Motor neuron (in vitro differentiated cells): ENCODE measurements around the gene NAT14. TPM values are rescaled to one million over a fixed set of nuclear protein-coding genes. Genes with fewer than 3 reads are reported as not detected.
"Not testable (repeated sequence)": the region's sequence is repeated elsewhere in the genome, so short reads cannot be mapped to it uniquely, and the experiment has no call there.

ENCODE experiments used
- ATAC-seq, 8 experiments: fragments of 200-7000 bp; cut with Tn5 transposase; replicated peaks in 6 of 8; 2 replicates each; pipeline ENCODE4 v1.8.0; 2021; ENCODE audit warnings: mild to moderate bottlenecking in 8 of 8, moderate library complexity in 8 of 8
- H3K27ac ChIP-seq, 2 donors: fragments of 250-450 bp; sonication (Bioruptor Pico); 2 replicates each; pipeline ENCODE4 v1.9.0; 2021; ENCODE audit warnings: antibody characterized with exemption in 2 of 2, mild to moderate bottlenecking in 2 of 2, moderate library complexity in 1 of 2
- H3K4me1 ChIP-seq, 2 donors: fragments of 250-450 bp; sonication (Bioruptor Pico); replicated peaks in 1 of 2; 2 replicates each; pipeline ENCODE4 v1.6.1; 2021; ENCODE audit warnings: antibody characterized with exemption in 2 of 2, mild to moderate bottlenecking in 2 of 2, moderate library complexity in 1 of 2
- H3K4me3 ChIP-seq, 5 donors: fragments of 250-450 bp; sonication (Bioruptor Pico); 2 replicates each; pipeline ENCODE4 v1.9.0; 2021; ENCODE audit warnings: antibody characterized with exemption in 5 of 5, mild to moderate bottlenecking in 5 of 5, moderate library complexity in 4 of 5
- WGBS, 10 experiments: fragments of 450-650 bp; shearing (Covaris generic); methylation state at CpG; one replicate each; pipeline ENCODE4 v1.0.0; 2022; 5-methylcytosine and 5-hydroxymethylcytosine counted together
- in situ Hi-C, 9 experiments: fragments of 400-800 bp; cut with MboI; loops; one replicate each; pipeline ENCODE4 v1.15.0; 2021; ENCODE audit warnings: low sequenced_read_pairs in 9 of 9, low pct_unique_long_range_greater_than_20kb in 2 of 9; ENCODE audit not compliant: unreplicated experiment in 9 of 9
- total RNA-seq, 8 experiments: library from RNA; unstranded; fragments of 300-600 nt; gene quantifications; 2 replicates each; pipeline versions ENCODE4 v1.2.3 to v1.2.4, GENCODE V29; 2022

Gene NAT14
- total RNA-seq, 8 experiments from 2014 or later, result 10.9 to 62.6 (median 48.2) TPM

DNA sequence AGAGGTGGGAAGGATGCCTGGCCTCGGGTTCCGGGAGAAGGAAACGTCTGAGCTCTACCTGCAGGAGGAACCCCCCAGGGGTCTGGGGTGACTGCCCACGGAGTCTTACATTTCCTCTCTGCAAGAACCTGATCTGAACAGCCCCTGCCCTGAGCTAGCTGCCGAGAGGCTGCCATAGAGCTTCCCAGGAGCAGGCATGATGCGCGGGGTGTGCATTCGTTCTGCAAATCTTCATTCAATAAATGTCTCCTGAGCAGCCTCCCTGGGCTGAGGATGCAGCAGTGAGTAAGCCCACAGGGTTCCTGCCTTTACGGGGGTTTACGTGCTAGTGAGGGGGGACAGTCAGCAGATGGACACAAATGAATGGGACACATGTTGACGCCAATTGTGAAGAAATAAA lies 40.3 kb upstream of the NAT14 start:
- H3K27ac ChIP-seq, result no peak overlapping the region
- in situ Hi-C loops, result loop anchor here in 1 of 9 experiments (25.0 kb wide), 1 partner anchor 307 kb away; the partner anchor contains the start of gene TNNT1
- WGBS, 10 experiments, result 14 to 75% (median 55%) methylated on average over 1 to 9 of the region's 11 CpGs; no CpG with 5 or more reads in 4 of the 10 experiments
- no peak overlapping the region for H3K4me3 ChIP-seq
- peaks cover 36 to 46% of the 10 kb centered on the region in 2 donors for H3K4me1 ChIP-seq
- ATAC-seq, result no peak

DNA sequence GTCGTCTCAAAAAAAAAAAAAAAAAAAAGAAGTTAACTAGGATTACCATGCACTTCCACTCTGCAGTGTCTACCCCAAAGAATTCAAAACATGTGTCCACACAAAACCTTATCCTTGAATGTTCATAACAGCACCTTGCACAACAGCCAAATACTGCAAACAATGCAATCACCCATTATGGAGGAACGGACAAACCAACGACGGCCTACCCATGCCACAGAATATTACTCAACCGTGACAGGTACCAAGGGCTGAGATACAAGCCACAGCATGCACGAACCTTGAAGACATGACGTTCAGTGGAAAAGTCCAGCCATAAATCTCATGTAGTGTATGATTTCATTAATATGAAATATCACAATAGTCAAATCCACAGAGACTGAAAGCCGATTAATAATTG lies 38.9 kb upstream of the NAT14 start:
- WGBS, 10 experiments, result 0 to 100% (median 56%) methylated on average over 1 to 8 of the region's 8 CpGs; no CpG with 5 or more reads in 2 of the 10 experiments
- Histone ChIP-seq H3K27ac (no peak overlapping the region), H3K4me1 (peaks cover 33 to 43% of the 10 kb centered on the region in 2 donors), H3K4me3 (no peak overlapping the region)
- in situ Hi-C loops, result loop anchor here in 1 of 9 experiments (25.0 kb wide), 1 partner anchor 309 kb away; the partner anchor contains the start of gene TNNT1
- ATAC-seq, result no peak

DNA sequence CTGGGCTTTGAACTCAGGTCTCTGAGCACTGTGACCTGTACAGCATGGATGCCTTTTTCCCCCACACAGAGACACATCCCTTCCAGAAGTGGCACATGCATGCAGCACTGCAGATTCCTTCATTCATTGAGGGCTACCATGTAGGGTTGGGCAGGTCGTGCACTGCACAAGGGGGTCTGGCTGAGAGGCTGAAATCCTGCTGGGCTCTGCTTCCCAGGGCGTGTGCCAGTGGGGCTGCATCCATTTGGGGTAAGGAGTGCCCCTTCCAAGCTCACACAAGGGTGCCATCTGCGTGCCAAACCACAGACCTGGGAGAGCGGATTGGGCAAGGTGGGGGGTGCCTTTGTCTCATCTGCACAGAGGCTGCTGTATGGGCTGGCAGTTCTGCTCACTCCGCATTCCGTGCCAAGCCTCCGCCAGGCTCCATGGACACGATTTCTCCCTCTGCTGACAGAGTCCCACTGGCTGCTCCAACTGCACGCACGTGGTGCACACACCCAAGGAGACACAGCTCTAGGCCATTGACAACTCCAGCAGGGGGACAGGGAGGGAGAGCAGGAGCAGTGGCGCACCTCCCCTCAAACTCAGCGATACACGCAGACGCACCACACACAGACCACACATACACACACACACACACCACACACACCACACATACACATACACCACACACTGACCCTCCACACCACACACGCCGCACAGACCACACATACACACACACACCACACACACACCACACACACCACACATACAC lies 37.4 kb upstream of the NAT14 start:
- peaks cover 19 to 28% of the 10 kb centered on the region in 2 donors for H3K4me1 ChIP-seq
- no peak overlapping the region for H3K27ac ChIP-seq
- 0 to 35% (median 9%) methylated on average over 1 to 6 of the region's 16 CpGs; no CpG with 5 or more reads in 4 of the 10 experiments for WGBS, 10 experiments
- no peak overlapping the region for H3K4me3 ChIP-seq
- in situ Hi-C loops, result loop anchor here in 1 of 9 experiments (25.0 kb wide), 1 partner anchor 310 kb away; the partner anchor contains the start of gene TNNT1
- peak; percentile 6 to 77 (median 56) for ATAC-seq

DNA sequence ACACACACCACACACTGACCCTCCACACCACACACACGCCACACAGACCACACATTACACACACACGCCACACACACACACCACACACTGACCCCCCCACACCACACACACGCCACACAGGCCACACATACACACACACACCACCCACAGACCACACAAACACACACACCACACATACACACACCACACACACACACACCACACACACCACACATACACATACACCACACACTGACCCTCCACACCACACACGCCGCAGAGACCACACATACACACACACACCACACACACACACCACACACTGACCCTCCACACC lies 36.9 kb upstream of the NAT14 start:
- not testable (repeated sequence) for H3K4me3 ChIP-seq, H3K27ac ChIP-seq, ATAC-seq
- 20 to 60% methylated on average over 1 to 3 of the region's 5 CpGs; no CpG with 5 or more reads in 8 of the 10 experiments for WGBS, 10 experiments
- in situ Hi-C loops, result loop anchor here in 1 of 9 experiments (25.0 kb wide), 1 partner anchor 311 kb away; the partner anchor contains the start of gene TNNT1
- peaks cover 19 to 24% of the 10 kb centered on the region in 2 donors for H3K4me1 ChIP-seq

DNA sequence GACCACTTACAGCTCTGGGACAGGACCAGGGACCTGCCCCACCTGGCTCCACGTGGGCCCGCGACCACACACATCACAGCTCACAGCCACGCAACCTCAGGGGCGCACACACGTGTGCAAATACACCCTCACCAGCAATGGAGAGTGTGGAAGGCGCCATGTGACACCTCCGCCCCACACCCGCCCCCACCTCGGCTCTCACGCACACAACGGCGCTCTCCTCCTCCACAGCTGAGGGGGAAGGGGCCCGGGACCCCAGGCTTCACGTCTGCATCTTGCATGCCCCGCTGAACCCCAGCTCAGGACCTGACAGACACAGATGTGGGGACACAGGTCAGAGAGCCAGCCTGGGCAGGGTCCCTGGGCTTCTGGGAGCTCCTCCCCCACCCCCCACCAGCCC lies 35.5 kb upstream of the NAT14 start:
- peak overlapping the region in 2 of 5 donors; percentile 13 to 20 for H3K4me3 ChIP-seq
- in situ Hi-C loops, result loop anchor here in 1 of 9 experiments (25.0 kb wide), 1 partner anchor 312 kb away; the partner anchor contains the start of gene TNNT1
- peaks cover 18 to 20% of the 10 kb centered on the region in 2 donors for H3K4me1 ChIP-seq
- H3K27ac ChIP-seq, result no peak overlapping the region
- ATAC-seq, result no peak
- 27 to 43% methylated on average over 3 to 7 of the region's 16 CpGs; no CpG with 5 or more reads in 8 of the 10 experiments for WGBS, 10 experiments

DNA sequence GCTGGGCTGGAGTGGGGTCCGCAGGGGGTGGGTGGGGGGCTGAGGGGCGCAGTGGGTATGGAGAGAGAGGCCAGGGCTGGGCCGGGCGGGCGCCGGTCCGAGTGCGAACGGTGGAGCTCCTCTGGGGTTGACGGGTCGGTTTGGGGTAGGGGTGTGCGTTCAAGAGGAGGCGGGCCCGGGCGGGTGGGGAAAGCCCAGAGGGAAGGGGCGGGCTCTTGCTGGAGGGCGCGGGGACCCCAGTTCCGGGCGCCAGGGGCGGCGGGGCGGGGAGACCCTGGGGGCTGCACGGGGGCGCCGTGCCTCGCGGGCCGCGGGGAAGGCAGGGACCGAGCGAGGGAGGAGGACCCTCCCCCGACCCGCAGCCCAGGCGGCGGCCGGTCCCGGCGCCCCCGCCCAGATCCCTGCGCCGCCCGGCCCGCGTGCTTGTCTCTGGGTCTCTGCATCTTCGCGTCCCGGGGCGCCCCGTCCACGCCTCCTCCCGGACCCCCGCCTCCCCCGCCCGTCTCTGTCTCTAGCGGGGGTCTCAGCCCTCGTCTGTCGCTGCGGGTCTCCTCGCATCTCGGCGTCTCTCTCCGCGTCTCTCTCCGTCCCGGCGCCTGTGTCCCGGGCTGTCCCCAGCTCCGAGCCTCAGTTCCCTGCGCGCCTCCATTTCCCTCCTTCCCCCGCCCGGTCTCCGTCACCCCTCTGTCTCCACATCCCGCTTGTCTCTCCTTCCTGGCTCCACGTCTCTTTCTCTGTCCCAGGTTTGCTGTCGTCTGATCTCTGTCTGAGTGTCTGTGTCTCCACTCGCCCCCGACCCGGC lies 33.6 kb upstream of the NAT14 start:
- in situ Hi-C loops, result no loop called here
- peak overlapping the region; percentile 53 to 87 (median 59) for H3K4me3 ChIP-seq
- WGBS, 10 experiments, result no CpG with 5 or more reads among the region's 80 CpGs
- peaks cover 12 to 16% of the 10 kb centered on the region in 2 donors for H3K4me1 ChIP-seq
- H3K27ac ChIP-seq, result peak overlapping the region in 1 of 2 donors; percentile 57
- peak in 7 of 8 experiments; percentile 5 to 30 (median 14) for ATAC-seq

DNA sequence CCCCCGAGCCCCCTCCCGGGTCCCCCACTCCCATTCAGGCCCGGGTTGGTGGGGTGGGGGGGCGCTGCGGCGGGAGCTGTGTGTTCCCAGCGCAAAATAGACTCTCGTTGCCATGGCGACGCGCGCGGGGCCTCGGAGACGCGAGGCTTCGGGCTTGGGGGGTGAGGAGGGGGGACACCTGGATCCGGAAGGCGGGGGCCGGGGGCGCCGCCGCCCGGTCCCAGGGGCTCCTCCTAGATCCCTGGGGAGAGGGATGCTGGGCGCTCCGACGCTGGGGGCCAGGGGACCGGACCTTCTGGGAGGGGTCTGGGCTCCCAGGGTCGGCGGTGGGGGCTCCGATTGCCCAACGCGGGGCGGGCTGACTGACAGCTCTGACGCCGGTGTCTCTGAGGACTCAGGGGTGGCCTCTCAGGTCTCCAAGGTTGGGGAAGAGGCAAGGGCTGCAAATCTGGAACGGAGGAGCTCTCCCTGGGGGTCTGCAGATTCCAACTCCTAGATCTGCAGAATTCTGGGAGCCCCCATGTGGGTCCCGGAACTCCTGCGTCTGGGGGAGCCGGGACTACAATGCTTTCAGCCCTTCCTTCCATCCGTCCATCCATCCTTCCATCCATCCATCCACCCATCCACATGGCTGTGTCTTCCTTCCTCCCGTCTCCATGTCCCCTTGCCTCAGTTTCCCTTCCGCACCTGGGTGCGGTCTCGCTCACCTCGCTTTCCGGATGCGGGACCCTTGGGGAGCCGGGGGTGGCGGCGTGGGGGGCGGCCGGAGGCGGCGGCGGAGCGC lies 32.8 kb upstream of the NAT14 start:
- Histone ChIP-seq H3K4me1 (peaks cover 12 to 16% of the 10 kb centered on the region in 2 donors), H3K27ac (peak overlapping the region; percentile 59 to 82), H3K4me3 (peak overlapping the region; percentile 53 to 87 (median 59))
- WGBS, 10 experiments, result 0% methylated on average over 1 to 2 of the region's 57 CpGs; no CpG with 5 or more reads in 8 of the 10 experiments
- in situ Hi-C loops, result no loop called here
- peak in 5 of 8 experiments; percentile 21 to 52 (median 50) for ATAC-seq

DNA sequence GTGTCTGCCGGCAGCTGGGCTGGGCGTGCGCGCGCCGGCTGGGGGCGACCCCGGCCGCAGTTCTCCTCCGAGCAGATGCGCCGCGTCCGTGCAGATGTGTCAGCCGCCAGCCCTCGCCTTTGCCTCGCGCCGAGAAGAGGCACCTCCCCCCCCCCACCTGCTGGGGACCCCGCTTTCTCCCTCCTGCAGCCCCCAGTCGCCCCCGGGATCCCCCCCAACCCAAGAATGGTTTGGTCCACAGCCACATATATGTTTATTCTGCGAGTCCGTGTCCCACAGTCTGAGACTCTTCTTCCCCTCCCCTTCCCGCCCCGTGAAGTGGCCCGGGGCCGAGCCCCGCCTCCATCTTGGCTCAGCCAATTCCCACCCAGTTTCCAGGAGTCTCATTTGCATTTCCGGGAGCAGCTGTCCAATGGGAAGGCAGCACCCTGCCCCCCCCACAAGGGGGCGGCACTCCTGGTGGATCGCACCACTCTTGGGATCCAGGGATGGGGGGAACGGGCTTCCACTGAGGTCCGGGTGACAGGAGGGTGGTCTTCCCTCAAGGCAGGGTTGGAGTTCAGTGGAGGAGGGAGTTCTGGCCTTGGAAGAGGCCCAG lies 32.1 kb upstream of the NAT14 start:
- WGBS, 10 experiments, result no CpG with 5 or more reads among the region's 34 CpGs
- H3K4me3 ChIP-seq, result peak overlapping the region; percentile 53 to 87 (median 59)

DNA sequence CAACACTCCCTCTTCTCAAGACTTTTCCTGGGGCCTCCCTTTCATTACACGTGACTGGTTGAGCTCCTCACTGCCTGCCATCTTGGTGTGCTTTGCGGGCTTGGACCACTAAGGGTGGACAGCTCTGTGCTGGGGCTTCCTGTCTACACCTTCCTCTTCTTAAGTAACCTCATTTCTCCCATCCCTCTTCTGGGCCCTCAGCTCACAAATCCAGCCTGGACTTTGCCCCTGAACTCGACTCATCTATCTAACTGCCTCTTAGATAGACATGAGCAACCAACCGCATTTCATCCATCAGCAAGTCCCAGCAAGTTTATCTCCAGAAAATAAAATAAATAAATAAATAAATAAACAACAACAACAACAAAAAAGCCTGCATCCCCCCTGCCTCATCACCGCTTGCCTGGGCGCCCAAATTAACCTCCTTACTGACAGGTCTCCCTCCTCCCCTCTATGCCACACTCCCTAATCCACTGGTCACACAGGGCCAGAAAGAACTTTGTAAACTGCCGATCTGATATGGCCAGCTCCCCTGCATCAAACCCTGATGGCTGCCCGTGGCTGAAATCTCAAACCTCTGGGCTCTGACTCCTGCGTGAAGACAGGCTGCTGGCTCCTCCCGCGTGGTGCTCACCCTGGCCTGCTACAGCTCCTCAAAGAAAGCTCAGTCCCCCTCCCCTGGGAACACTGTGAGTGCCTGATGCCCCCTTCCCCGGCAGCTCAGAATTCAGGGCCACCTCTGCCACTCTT lies 31.3 kb upstream of the NAT14 start:
- 75 to 100% (median 92%) methylated on average over 3 to 6 of the region's 12 CpGs; no CpG with 5 or more reads in 1 of the 10 experiments for WGBS, 10 experiments
- Histone ChIP-seq H3K27ac (no peak overlapping the region), H3K4me3 (no peak overlapping the region), H3K4me1 (peaks cover 12 to 20% of the 10 kb centered on the region in 2 donors)
- ATAC-seq, result no peak
- in situ Hi-C loops, result no loop called here

More for the DNA sequence above, 32.1 kb upstream of the NAT14 start:
- peak; percentile 76 to 94 (median 84) for ATAC-seq
- Histone ChIP-seq H3K27ac (peak overlapping the region; percentile 59 to 82), H3K4me1 (peaks cover 12 to 16% of the 10 kb centered on the region in 2 donors)
- in situ Hi-C loops, result no loop called here

DNA sequence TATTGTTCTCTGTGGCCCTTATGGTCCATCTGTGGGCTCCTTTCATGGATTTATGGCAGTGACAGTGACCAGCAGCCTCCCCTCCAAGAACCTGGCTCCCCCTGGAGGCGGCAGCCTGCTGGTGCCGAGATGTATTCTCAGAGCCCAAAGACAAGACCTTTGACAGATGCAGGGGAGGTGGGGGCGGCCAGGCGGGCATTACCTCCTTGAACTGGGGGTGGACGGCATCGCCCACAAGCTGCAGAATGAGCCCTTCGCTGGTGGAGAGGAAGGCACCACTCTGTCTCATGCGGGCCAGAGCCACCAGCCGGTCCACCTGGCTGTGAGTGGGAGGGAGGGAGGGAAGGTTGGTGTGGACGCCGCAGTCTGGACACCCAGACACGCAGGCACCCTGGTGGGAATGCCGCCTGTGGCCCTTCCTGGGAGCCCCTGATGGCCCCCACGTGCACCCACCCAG lies 30.2 kb upstream of the NAT14 start:
- no peak overlapping the region for H3K27ac ChIP-seq
- peaks cover 13 to 21% of the 10 kb centered on the region in 2 donors for H3K4me1 ChIP-seq
- WGBS, 10 experiments, result 38 to 100% methylated on average over 1 to 2 of the region's 14 CpGs; no CpG with 5 or more reads in 8 of the 10 experiments
- ATAC-seq, result peak in 1 of 8 experiments; percentile 13
- in situ Hi-C loops, result no loop called here
- no peak overlapping the region for H3K4me3 ChIP-seq

DNA sequence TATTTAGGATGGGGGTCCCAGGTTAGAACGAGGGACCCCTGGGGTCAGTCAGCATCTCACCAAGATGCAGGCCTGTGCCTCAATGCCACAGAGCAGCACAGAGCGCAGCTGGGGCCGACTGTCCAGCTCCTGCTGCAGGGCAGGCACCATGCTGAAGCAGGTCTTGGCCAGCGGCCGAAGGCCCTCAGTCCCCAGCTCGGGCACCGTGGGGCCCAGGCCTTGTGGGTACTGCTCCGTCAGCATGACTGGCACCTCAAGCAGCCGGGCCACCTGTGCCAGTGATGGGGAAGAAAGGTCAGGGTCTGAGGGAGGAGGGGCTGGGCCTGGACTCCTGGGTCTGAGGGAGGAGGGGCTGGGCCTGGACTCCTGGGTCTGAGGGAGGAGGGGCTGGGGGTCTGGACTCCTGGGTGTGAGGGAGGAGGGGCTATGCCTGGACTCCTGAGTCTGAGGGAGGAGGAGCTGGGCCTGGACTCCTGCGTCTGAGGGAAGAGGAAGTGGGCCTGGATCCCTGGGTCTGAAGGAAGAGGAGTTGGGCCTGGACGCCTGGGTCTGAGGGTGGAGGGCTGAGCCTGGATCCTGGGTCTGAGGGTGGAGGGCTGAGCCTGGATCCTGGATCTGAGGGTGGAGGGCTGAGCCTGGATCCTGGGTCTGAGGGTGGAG lies 29.3 kb upstream of the NAT14 start:
- peaks cover 21 to 29% of the 10 kb centered on the region in 2 donors for H3K4me1 ChIP-seq
- ATAC-seq, result no peak
- H3K4me3 ChIP-seq, result no peak overlapping the region
- WGBS, 10 experiments, result 92% methylated on average over 2 of the region's 11 CpGs; no CpG with 5 or more reads in 9 of the 10 experiments
- no peak overlapping the region for H3K27ac ChIP-seq
- in situ Hi-C loops, result no loop called here
